Lower lobe of right lung (tissue), 2 donors: ENCODE measurements around the gene LMF2. TPM values are rescaled to one million over a fixed set of nuclear protein-coding genes. Genes with fewer than 3 reads are reported as not detected.

Experiments used
- ATAC-seq, 2 donors: fragments of 200-7000 bp; cut with Tn5 transposase; one replicate each; pipeline ENCODE4 v1.9.1; 2020 to 2022; ENCODE audit warnings: mild to moderate bottlenecking in 2 of 2, moderate library complexity in 2 of 2
- DNase-seq: peaks from one replicate; pipeline ENCODE4 v3.0.0-alpha.2; 2020
- H3K27ac ChIP-seq: fragments of 200-600 bp; one replicate; pipeline ENCODE4 v1.8.0; 2022
- H3K27me3 ChIP-seq: fragments of 200-600 bp; one replicate; pipeline ENCODE4 v1.8.0; 2022; ENCODE audit warnings: low read depth
- H3K36me3 ChIP-seq: fragments of 200-600 bp; one replicate; pipeline ENCODE4 v1.8.0; 2022; ENCODE audit warnings: mild to moderate bottlenecking
- H3K4me1 ChIP-seq: fragments of 200-600 bp; one replicate; pipeline ENCODE4 v1.8.0; 2022
- H3K4me3 ChIP-seq: fragments of 200-600 bp; one replicate; pipeline ENCODE4 v1.8.0; 2022; ENCODE audit warnings: mild to moderate bottlenecking
- H3K9me3 ChIP-seq: fragments of 200-600 bp; one replicate; pipeline ENCODE4 v1.8.0; 2022
- intact Hi-C: fragments of 100-400 bp; cut with DNase I; formaldehyde crosslinking; loops from one replicate; pipeline ENCODE4 v1.11.0; 2022
- total RNA-seq: library from RNA; stranded (reverse); fragmentation: NEBNext Ultra II Directional; extraction: Animal tissue kit (Norgen Biotek cat#: 25700); gene quantifications from one replicate; pipeline ENCODE4 v1.2.1, GENCODE V29; 2021
- TF ChIP-seq, protein P1 (sequence below): fragments of 200-600 bp; IDR thresholded peaks from one replicate; pipeline ENCODE4 v1.8.0; 2022; ENCODE audit warnings: antibody characterized with exemption, mild to moderate bottlenecking
- donor health status: DM: no; HTN: yes; CAD: no; lungs with severe emphysema.

LMF2 gene
- total RNA-seq, 1 donor from 2014 or later: 58.8 TPM

DNA sequence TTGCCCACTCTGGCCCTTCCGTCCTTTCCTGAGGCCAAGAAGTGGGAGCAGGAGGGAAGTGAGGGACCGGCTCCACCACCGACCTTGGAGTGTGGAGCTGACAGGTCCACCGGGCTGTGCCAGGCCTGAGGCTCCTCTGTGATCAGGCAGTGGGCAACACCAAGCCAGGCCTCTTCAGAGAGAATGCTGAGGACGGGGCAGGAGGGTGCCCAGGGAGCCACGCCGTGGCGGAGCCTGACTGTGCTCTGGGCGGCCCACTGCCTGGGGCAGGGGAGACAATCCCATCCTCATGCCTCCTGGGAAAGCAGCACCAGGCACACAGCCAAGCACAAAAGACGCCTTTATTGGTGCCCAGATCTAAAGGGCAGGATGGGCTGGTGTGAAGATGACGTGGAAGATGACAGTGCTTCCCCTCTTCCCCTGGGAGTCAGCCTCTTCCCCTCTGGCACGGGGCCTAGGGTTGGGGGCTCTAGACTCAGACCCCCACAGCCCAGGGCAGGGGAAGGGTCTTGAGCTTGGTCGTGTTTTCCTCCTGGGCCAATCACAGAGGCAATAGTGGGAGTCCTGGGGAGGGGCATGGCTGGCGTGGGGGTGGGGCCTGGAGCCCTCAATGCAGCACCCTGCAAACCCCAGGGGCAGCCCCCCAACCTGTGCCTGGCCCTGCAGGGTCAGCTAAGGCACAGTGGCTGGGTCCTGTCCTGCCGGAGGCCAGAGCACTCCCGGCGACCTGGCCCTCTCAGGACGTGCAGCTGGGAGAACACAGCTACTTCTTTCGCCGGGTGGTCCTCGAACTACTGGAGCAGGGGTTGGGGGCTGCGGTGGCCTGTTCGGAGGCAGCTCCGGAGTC is 4.7 kb downstream of the LMF2 start:
- Histone ChIP-seq H3K4me3 (no peak overlapping the region), H3K9me3 (no peaks in the 10 kb centered on the region), H3K36me3 (peaks cover 36% of the 10 kb centered on the region), H3K27ac (no peak overlapping the region), H3K27me3 (no peaks in the 10 kb centered on the region), H3K4me1 (peaks cover 22% of the 10 kb centered on the region)
- no peak for DNase-seq
- ATAC-seq: no peak
- intact Hi-C loops: no loop called here
- TF ChIP-seq, protein P1, sequence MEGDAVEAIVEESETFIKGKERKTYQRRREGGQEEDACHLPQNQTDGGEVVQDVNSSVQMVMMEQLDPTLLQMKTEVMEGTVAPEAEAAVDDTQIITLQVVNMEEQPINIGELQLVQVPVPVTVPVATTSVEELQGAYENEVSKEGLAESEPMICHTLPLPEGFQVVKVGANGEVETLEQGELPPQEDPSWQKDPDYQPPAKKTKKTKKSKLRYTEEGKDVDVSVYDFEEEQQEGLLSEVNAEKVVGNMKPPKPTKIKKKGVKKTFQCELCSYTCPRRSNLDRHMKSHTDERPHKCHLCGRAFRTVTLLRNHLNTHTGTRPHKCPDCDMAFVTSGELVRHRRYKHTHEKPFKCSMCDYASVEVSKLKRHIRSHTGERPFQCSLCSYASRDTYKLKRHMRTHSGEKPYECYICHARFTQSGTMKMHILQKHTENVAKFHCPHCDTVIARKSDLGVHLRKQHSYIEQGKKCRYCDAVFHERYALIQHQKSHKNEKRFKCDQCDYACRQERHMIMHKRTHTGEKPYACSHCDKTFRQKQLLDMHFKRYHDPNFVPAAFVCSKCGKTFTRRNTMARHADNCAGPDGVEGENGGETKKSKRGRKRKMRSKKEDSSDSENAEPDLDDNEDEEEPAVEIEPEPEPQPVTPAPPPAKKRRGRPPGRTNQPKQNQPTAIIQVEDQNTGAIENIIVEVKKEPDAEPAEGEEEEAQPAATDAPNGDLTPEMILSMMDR: no peak

DNA sequence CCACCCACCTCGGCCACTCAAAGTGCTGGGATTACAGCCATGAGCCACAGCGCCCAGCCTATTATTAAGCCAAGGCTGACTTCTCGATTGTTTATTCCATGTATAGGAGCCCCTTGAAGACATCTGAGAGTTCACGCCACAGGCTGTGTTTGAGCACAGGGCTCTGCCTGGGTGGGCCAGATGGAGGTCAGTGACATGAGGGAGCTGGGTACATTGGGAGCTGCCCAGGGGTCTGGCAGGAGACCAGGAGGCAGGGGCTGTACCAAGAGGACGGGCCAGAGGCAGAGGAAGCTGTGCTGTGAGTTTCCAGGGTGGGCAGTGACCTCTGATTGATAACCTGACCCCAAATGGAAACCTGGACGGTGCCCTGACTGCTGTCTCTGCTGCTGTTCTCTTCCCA is 5.4 kb downstream of the LMF2 start:
- intact Hi-C loops: no loop called here
- no peak for ATAC-seq
- TF ChIP-seq, protein P1: no peak
- no peaks in the 10 kb centered on the region for H3K27me3 ChIP-seq
- peaks cover 22% of the 10 kb centered on the region for H3K4me1 ChIP-seq
- no peak overlapping the region for H3K27ac ChIP-seq
- no peak overlapping the region for H3K4me3 ChIP-seq
- no peak for DNase-seq
- H3K9me3 ChIP-seq: no peaks in the 10 kb centered on the region
- peaks cover 36% of the 10 kb centered on the region for H3K36me3 ChIP-seq

GRCh38 chr22:50500452-50500851 is 7.0 kb downstream of the LMF2 start:
- DNase-seq: no peak
- intact Hi-C loops: no loop called here
- no peaks in the 10 kb centered on the region for H3K27me3 ChIP-seq
- no peak overlapping the region for H3K4me3 ChIP-seq
- H3K9me3 ChIP-seq: no peaks in the 10 kb centered on the region
- H3K27ac ChIP-seq: no peak overlapping the region
- TF ChIP-seq, protein P1: no peak
- H3K36me3 ChIP-seq: peaks cover 28% of the 10 kb centered on the region
- peaks cover 9% of the 10 kb centered on the region for H3K4me1 ChIP-seq
- ATAC-seq: no peak

GRCh38 chr22:50498322-50498890 is 9.1 kb downstream of the LMF2 start:
- peak; percentile 91 to 93 for ATAC-seq
- DNase-seq: peak; percentile 69
- peaks cover 9% of the 10 kb centered on the region for H3K4me1 ChIP-seq
- H3K27me3 ChIP-seq: no peaks in the 10 kb centered on the region
- TF ChIP-seq, protein P1: peak; percentile 69
- intact Hi-C loops: no loop called here
- no peak overlapping the region for H3K4me3 ChIP-seq
- no peaks in the 10 kb centered on the region for H3K9me3 ChIP-seq
- H3K36me3 ChIP-seq: peaks cover 11% of the 10 kb centered on the region
- no peak overlapping the region for H3K27ac ChIP-seq

- peaks cover 9% of the 10 kb centered on the region for H3K4me1 ChIP-seq
- no peaks in the 10 kb centered on the region for H3K27me3 ChIP-seq
- no peak overlapping the region for H3K4me3 ChIP-seq
- no peak for ATAC-seq
- H3K36me3 ChIP-seq: no peaks in the 10 kb centered on the region
- H3K27ac ChIP-seq: no peak overlapping the region
- TF ChIP-seq, protein P1: no peak
- DNase-seq: no peak
- intact Hi-C loops: no loop called here
- no peaks in the 10 kb centered on the region for H3K9me3 ChIP-seq
Observed at GRCh38 chr22:50497093-50497492, 10.4 kb downstream of the LMF2 start.
